ENCODE data around the gene ZNF438. TPM values are rescaled to one million over a fixed set of nuclear protein-coding genes. Genes with fewer than 3 reads are reported as not detected.

Gene ZNF438
- total RNA-seq, 1 experiment from 2014 or later, result 2.0 TPM

GRCh38 chr10:30805061-30805460 is 226.6 kb downstream of the ZNF438 start:
- CTCF ChIA-PET, result no interaction called here

GRCh38 chr10:30804478-30805055 is 227.1 kb downstream of the ZNF438 start:
- no TSS peak for BruUV-seq (replicated peaks)

More at GRCh38 chr10:30805061-30805460, 226.6 kb downstream of the ZNF438 start:
- Histone ChIP-seq H3K4me3 (ENCODE audit: low read depth in 2 of 2, low read length in 2 of 2) (no peak overlapping the region), H3K4me1 (ENCODE audit: control insufficient read depth, insufficient read depth, low read length) (no peaks in the 10 kb centered on the region), H3K36me3 (ENCODE audit: control insufficient read depth, insufficient read depth, low read length) (no peaks in the 10 kb centered on the region), H3K27ac (ENCODE audit: low read length) (no peak overlapping the region), H3K27me3 (ENCODE audit: control insufficient read depth, insufficient read depth, low read length) (no peaks in the 10 kb centered on the region), H3K9me3 (ENCODE audit: control insufficient read depth, insufficient read depth, low read depth, low read length) (no peaks in the 10 kb centered on the region)
- BruUV-seq (replicated peaks), result no TSS peak
- in situ Hi-C loops (cut with HindIII; ENCODE audit: low pct_unique_long_range_greater_than_20kb, low sequenced_read_pairs), result no loop called here
- POLR2A ChIA-PET, result interaction anchor here (0.9 kb wide), 1 partner anchor 272 kb away, joined by 4 read pairs; no protein-coding TSS in a partner anchor
- no peak for TF ChIP-seq TCF7L2 (IDR thresholded peaks at IDR 0.05; ENCODE audit: low read depth, low read length)
- no peak for TF ChIP-seq SIN3A (IDR thresholded peaks at IDR 0.05; ENCODE audit: borderline replicate concordance, insufficient read depth, low read depth, low read length)
- no peak for TF ChIP-seq REST (IDR thresholded peaks at IDR 0.05; ENCODE audit: insufficient read depth in 1 of 2, low read depth in 2 of 2, low read length in 1 of 2)
- no peak for TF ChIP-seq CTCF (IDR thresholded peaks at IDR 0.05)
- no peak for TF ChIP-seq POLR2AphosphoS5 (IDR thresholded peaks at IDR 0.05; ENCODE audit: low read depth, low read length)
- intact Hi-C loops (cut with micrococcal nuclease; ENCODE audit: unreplicated experiment), result no loop called here
- DNase-seq (ENCODE audit: low read depth, low spot score) (no peak), ATAC-seq (no peak)

More at GRCh38 chr10:30804478-30805055, 227.1 kb downstream of the ZNF438 start:
- Histone ChIP-seq H3K4me1 (ENCODE audit: control insufficient read depth, insufficient read depth, low read length) (no peaks in the 10 kb centered on the region), H3K36me3 (ENCODE audit: control insufficient read depth, insufficient read depth, low read length) (no peaks in the 10 kb centered on the region), H3K4me3 (ENCODE audit: low read depth in 2 of 2, low read length in 2 of 2) (no peak overlapping the region), H3K27ac (ENCODE audit: low read length) (no peak overlapping the region), H3K27me3 (ENCODE audit: control insufficient read depth, insufficient read depth, low read length) (no peaks in the 10 kb centered on the region), H3K9me3 (ENCODE audit: control insufficient read depth, insufficient read depth, low read depth, low read length) (no peaks in the 10 kb centered on the region)
- ChIA-PET CTCF (no interaction called here), POLR2A (interaction anchor here (0.9 kb wide), 1 partner anchor 272 kb away, joined by 4 read pairs; no protein-coding TSS in a partner anchor)
- intact Hi-C loops (cut with micrococcal nuclease; ENCODE audit: unreplicated experiment), result no loop called here
- TF ChIP-seq CTCF (IDR thresholded peaks at IDR 0.05) (no peak), SIN3A (IDR thresholded peaks at IDR 0.05; ENCODE audit: borderline replicate concordance, insufficient read depth, low read depth, low read length) (no peak), REST (IDR thresholded peaks at IDR 0.05; ENCODE audit: insufficient read depth in 1 of 2, low read depth in 2 of 2, low read length in 1 of 2) (no peak), POLR2AphosphoS5 (IDR thresholded peaks at IDR 0.05; ENCODE audit: low read depth, low read length) (no peak), TCF7L2 (IDR thresholded peaks at IDR 0.05; ENCODE audit: low read depth, low read length) (no peak)
- in situ Hi-C loops (cut with HindIII; ENCODE audit: low pct_unique_long_range_greater_than_20kb, low sequenced_read_pairs), result no loop called here
- ATAC-seq, result no peak
- DNase-seq (ENCODE audit: low read depth, low spot score), result no peak

Data from Panc1 (cell line).